D721Med (cell line): ENCODE results near the gene FAM3B.

ENCODE experiments used
- DNase-seq: peaks from one replicate; pipeline ENCODE4 v3.0.0; 2011; ENCODE audit warnings: low spot score; ENCODE audit not compliant: insufficient read length
- FAIRE-seq: peaks from 2 replicates; lab custom pipeline; 2011; peaks lifted over from hg19 to GRCh38; lab: Jason Lieb, UNC
- TF ChIP-seq, protein P1 (sequence below): IDR thresholded peaks from 2 replicates; pipeline ENCODE4 v1.5.1; 2012; ENCODE audit warnings: mild to moderate bottlenecking, control low read depth; ENCODE audit not compliant: insufficient read depth; ENCODE audit errors: missing control alignments

The FAM3B gene

DNA sequence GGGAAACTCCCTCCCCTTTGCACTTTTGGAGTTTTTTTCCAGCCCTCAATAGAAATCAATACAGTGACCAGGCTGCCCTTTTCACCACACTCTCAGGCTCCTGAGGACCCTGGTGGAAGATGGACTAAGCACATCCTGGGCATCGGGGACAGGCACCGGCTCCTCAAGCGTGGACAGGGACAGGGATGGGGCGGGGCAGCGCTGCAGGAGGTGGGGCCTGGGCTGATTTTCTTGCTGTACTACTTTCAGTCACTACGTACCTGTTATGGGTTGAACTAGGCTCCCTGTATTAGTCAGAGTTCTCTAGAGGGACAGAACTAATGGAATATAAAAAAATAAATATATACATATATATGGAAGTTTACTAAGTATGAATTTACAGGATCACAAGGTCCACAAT is 47.7 kb downstream of the FAM3B start:
- DNase-seq: no peak
- TF ChIP-seq, protein P1, sequence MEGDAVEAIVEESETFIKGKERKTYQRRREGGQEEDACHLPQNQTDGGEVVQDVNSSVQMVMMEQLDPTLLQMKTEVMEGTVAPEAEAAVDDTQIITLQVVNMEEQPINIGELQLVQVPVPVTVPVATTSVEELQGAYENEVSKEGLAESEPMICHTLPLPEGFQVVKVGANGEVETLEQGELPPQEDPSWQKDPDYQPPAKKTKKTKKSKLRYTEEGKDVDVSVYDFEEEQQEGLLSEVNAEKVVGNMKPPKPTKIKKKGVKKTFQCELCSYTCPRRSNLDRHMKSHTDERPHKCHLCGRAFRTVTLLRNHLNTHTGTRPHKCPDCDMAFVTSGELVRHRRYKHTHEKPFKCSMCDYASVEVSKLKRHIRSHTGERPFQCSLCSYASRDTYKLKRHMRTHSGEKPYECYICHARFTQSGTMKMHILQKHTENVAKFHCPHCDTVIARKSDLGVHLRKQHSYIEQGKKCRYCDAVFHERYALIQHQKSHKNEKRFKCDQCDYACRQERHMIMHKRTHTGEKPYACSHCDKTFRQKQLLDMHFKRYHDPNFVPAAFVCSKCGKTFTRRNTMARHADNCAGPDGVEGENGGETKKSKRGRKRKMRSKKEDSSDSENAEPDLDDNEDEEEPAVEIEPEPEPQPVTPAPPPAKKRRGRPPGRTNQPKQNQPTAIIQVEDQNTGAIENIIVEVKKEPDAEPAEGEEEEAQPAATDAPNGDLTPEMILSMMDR: no peak
- FAIRE-seq: no peak

DNA sequence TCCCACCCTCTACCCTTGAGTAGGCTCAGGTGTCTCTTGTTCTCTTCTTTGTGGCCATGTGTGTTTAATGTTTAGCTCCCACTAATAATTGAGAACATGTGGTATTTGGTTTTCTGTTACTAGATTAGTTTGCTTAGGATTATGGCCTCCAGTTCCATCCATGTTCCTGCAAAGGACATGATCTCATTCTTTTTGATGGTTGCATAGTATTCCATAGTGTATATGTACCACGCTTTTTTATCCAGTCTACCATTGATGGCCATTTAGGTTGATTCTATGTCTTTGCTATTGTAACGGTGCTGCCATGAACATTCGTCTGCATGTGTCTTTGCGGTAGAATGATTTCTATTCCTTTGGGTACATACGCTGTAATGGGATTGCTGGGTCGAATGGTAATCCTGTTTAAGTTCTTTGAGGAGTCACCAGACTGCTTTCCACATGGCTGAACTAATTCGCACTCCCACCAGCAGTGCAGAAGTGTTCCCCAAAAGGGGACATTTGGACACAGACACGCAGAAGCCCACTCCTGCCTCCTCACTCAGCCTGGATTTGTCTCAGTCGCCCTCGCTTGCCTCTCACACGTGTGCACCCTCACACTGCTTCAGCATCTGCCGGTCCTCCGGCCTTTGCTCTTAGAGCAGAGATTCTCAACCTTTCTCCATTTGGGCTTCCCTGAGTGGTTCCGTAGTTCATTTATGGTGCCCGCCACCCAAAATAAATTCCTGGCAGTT is 48.9 kb downstream of the FAM3B start:
- FAIRE-seq (no peak), DNase-seq (no peak)
- TF ChIP-seq, protein P1: no peak

DNA sequence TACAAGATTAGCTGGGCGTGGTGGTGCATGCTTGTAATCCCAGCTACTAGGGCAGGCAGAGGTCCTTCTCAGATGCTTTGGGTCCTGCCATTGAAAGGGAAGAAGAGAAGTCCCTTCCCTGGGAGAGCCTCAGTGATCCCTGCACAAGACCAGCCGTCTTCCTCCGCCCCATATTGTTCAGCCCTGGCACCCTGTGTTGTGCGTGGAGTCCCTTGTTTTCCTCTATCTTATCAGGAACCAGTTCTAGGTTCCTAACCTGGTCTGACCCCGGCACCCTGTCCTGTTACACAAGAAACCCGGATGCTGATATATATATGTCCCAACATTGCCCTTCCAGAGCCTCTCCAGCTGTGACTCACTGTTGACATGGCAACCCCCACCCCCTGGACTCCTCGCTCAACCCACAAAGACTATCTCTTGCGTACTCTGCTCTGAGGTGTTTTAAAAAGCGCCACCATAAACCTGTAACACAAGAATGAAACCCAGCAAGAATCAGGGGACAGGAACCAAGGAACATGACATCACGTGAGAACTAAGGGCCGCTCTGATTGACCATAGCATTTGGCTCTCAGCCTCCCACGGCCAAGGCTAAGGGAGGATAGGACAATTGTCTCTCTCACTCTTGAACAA is 50.0 kb downstream of the FAM3B start:
- DNase-seq: no peak
- no peak for FAIRE-seq
- TF ChIP-seq, protein P1: no peak

DNA sequence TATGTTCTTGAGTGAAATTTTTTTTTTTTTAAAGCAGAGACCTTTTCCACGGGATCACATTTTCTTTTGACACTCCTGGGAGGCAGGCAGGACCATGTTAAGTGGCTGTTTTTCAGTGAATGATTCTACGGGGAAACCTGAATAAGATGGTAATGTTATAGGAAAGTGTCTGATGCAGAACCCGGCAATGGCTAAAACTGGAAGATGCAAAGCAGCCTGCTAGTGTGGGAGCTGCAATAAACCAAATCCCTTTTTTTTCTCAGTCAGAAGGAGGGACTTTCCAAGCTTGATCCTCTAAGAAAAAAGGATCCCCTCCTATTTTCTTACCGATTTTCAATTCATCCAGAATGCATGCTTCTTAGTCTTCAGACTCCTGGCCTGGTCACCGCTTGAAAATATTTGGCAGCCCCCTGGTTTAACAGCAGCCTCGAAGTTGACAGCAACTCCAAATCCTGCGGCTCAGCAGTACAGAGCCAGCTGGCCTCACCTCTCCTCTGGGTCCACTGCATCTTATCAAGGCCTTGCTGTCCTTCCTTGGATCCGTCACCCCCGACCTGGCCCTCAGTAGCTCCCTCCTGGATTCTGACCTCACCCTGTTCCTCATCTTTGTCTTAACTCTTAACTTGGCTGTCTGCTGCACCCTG is 50.8 kb downstream of the FAM3B start:
- DNase-seq: no peak
- TF ChIP-seq, protein P1: no peak
- FAIRE-seq: no peak

DNA sequence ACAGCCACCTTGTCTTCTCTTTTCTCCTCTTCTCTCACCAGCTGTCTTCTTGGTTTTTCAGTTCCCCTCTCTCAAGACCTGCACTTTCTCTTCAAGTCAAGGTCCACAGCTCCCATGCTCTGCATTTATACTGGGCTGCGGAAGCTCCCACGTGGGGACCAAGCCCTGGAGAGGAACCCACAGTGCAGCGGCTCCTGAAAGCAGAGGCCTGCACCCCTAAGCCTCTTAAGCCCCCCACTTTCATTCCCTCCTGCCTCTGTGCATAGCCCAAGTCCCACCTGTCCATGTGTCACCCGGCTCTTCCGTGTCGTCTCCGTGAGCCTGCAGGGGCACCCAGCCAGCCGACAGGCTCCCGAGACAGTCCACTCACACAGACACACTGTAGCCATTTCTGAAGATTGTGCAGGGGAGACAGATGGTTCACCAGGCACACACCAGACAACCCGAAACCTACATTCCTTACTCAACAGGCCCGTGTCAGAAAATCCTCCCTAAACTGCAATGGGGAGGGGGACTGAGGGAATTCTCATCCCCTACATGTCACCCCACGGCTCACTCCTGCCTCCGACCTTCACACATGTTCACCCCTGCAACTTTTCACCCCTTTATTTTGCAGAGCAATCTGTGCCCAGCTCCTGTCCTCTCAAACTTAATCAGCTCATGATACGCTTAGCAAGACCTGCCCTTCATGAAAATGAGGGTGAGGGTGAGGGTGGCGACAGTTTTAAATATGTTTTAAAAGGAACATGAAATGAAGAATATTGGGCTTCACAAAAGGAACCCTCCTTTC is 51.5 kb downstream of the FAM3B start:
- no peak for DNase-seq
- FAIRE-seq: no peak
- TF ChIP-seq, protein P1: no peak

DNA sequence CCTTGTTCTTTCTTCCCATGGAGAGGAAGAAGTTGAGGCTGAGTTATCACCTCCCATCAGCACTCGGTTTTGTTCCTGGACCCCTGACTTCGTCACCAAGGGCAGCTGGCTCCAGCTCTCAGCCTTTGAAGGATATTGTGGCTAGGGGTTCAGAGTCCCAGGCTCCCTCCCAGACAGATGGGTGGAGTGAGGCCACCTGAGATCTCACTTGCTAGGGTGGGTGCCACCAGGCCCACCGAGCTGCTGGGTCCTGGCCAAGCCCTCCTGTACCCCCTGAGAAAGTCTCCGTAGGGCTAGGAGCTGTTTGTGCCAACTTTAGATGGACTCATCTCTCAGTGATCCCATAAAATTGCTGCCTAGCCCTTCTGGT is 52.1 kb downstream of the FAM3B start:
- TF ChIP-seq, protein P1: no peak
- no peak for FAIRE-seq
- no peak for DNase-seq
